ENCODE measurements around the gene CHPF.

- no peak for TF ChIP-seq CTCF (conservative IDR thresholded peaks at IDR 0.05)
- TF ChIP-seq EZH2 (IDR thresholded peaks at IDR 0.05; ENCODE audit: low read depth): no peak
These were observed 23.0 kb upstream of the CHPF start for GRCh38 chr2:219566640-219567039.
